HCT116 (cell line): ENCODE measurements around the gene GUCA1C. TPM values are rescaled to one million over a fixed set of nuclear protein-coding genes. Genes with fewer than 3 reads are reported as not detected.

Experiments used
- ATAC-seq: fragments of 200-7000 bp; cut with Tn5 transposase; 2 replicates; pipeline ENCODE4 v1.9.1; 2020; ENCODE audit warnings: mild to moderate bottlenecking, moderate library complexity
- BruUV-seq: library from RNA; stranded (reverse); fragments of 400-500 nt; replicated peaks from 2 replicates; lab custom pipeline; 2021; lab: Mats Ljungman, UMichigan
- CTCF ChIA-PET: fragments of 300-600 bp; sonication (Branson Sonifier 250); formaldehyde crosslinking; loops from one replicate; lab custom pipeline; 2021; ENCODE audit warnings: antibody characterized with exemption; lab: Charles Lee
- POLR2A ChIA-PET: fragments of 300-600, 350-600 bp; sonication (Branson Sonifier 250); formaldehyde crosslinking; loops from one replicate; lab custom pipeline; 2021; ENCODE audit warnings: antibody characterized with exemption; lab: Charles Lee
- RAD21 ChIA-PET, 2 experiments: fragments of 300-600 bp; sonication (Branson Sonifier 250); formaldehyde crosslinking; loops; one replicate each; lab custom pipeline; 2023; ENCODE audit warnings: low total read pairs in 2 of 2; ENCODE audit not compliant: uncharacterized antibody in 2 of 2, unreplicated experiment in 2 of 2, low non-redundant PET in 1 of 2; lab: Charles Lee
- DNase-seq: peaks from one replicate; pipeline ENCODE4 v3.0.0-alpha.2; 2010; ENCODE audit warnings: low read depth, low spot score
- H2AFZ ChIP-seq: fragments of 200-600 bp; shearing (Covaris generic), sonication (generic); 2 replicates; pipeline ENCODE4 v1.6.1; 2017; ENCODE audit warnings: low read depth, mixed run types, mixed read lengths, antibody characterized with exemption, low read length; ENCODE audit not compliant: poor library complexity, severe bottlenecking
- H3K27ac ChIP-seq: 2 replicates; pipeline ENCODE4 v1.5.1; 2012; ENCODE audit warnings: low read depth, low read length
- H3K27me3 ChIP-seq: fragments of 200-600 bp; sonication (generic); 2 replicates; pipeline ENCODE4 v1.6.1; 2016; ENCODE audit warnings: mixed run types, low read length, mixed read lengths; ENCODE audit not compliant: insufficient read depth
- H3K36me3 ChIP-seq, 2 experiments: fragments of 200-500 bp in 1 of 2; fragments of 200-600 bp in 1 of 2; sonication (Bioruptor generic) in 1 of 2; sonication (generic) in 1 of 2; 2 replicates each; pipeline versions ENCODE4 v1.5.1 to v1.6.1; 2014 to 2016; ENCODE audit warnings: low read length in 2 of 2, inconsistent platforms in 1 of 2, mixed read lengths in 1 of 2, mixed run types in 1 of 2; ENCODE audit not compliant: insufficient read depth in 2 of 2, control insufficient read depth in 1 of 2
- H3K4me1 ChIP-seq, 2 experiments: fragments of 200-600 bp in 1 of 2; sonication (generic) in 1 of 2; 2 replicates each; pipeline versions ENCODE4 v1.5.1 to v1.6.1; 2012 to 2017; ENCODE audit warnings: low read length in 2 of 2, inconsistent platforms in 1 of 2, mild to moderate bottlenecking in 1 of 2, mixed read lengths in 1 of 2, mixed run types in 1 of 2, moderate library complexity in 1 of 2; ENCODE audit not compliant: insufficient read depth in 2 of 2, control insufficient read depth in 1 of 2
- H3K4me2 ChIP-seq: fragments of 200-600 bp; sonication (generic); 2 replicates; pipeline ENCODE4 v1.6.1; 2017; ENCODE audit warnings: mixed run types, low read length, mixed read lengths
- H3K4me3 ChIP-seq, 2 experiments: fragments of 200-600 bp in 1 of 2; sonication (generic) in 1 of 2; replicated peaks in 1 of 2; 2 replicates each; pipeline ENCODE4 v1.5.1; 2011 to 2016; ENCODE audit warnings: low read length in 2 of 2, control low read depth in 1 of 2, low read depth in 1 of 2, mild to moderate bottlenecking in 1 of 2, mixed read lengths in 1 of 2, mixed run types in 1 of 2
- H3K79me2 ChIP-seq: fragments of 200-600 bp; sonication (generic); 2 replicates; pipeline ENCODE4 v1.6.1; 2017; ENCODE audit warnings: mild to moderate bottlenecking, mixed run types, low read length, moderate library complexity, mixed read lengths; ENCODE audit not compliant: insufficient read depth
- H3K9ac ChIP-seq: fragments of 200-600 bp; sonication (generic); 2 replicates; pipeline ENCODE4 v1.6.1; 2016; ENCODE audit warnings: low read length, mixed read lengths
- H3K9me2 ChIP-seq: fragments of 200-600 bp; sonication (generic), shearing (Covaris generic); 2 replicates; pipeline ENCODE4 v1.6.1; 2017; ENCODE audit warnings: mixed run types, mild to moderate bottlenecking, moderate library complexity; ENCODE audit not compliant: insufficient read depth
- H3K9me3 ChIP-seq, 2 experiments: fragments of 200-500 bp in 1 of 2; fragments of 200-600 bp in 1 of 2; sonication (Bioruptor generic) in 1 of 2; sonication (generic) in 1 of 2; 2 replicates each; pipeline ENCODE4 v1.6.1; 2014 to 2017; ENCODE audit warnings: low read length in 2 of 2, mixed read lengths in 2 of 2, inconsistent platforms in 1 of 2, low read depth in 1 of 2, mild to moderate bottlenecking in 1 of 2, mixed run types in 1 of 2, moderate library complexity in 1 of 2; ENCODE audit not compliant: control insufficient read depth in 1 of 2, insufficient read depth in 1 of 2
- H4K20me1 ChIP-seq: fragments of 200-600 bp; sonication (generic), shearing (Covaris generic); 2 replicates; pipeline ENCODE4 v1.6.1; 2017; ENCODE audit warnings: mixed run types, mild to moderate bottlenecking, moderate library complexity; ENCODE audit not compliant: insufficient read depth
- CBX3 ChIP-seq: IDR thresholded peaks from 2 replicates; pipeline ENCODE4 v1.6.1; 2012; ENCODE audit warnings: low read depth
- CEBPB ChIP-seq: IDR thresholded peaks from 2 replicates; pipeline ENCODE4 v1.6.1; 2012; ENCODE audit warnings: low read depth
- EGR1 ChIP-seq: IDR thresholded peaks from 2 replicates; pipeline ENCODE4 v1.6.1; 2012; ENCODE audit warnings: low read depth
- EZH2 ChIP-seq: fragments of 200-600 bp; sonication (generic); IDR thresholded peaks from 2 replicates; pipeline ENCODE4 v1.6.1; 2017; ENCODE audit warnings: antibody characterized with exemption, mixed run types
- EZH2phosphoT487 ChIP-seq: fragments of 200-600 bp; IDR thresholded peaks from 2 replicates; pipeline ENCODE4 v1.6.1; 2018; ENCODE audit warnings: antibody characterized with exemption, borderline replicate concordance
- FOSL1 ChIP-seq: IDR thresholded peaks from 2 replicates; pipeline ENCODE4 v1.6.1; 2012; ENCODE audit warnings: low read depth
- JUND ChIP-seq: IDR thresholded peaks from 2 replicates; pipeline ENCODE4 v1.6.1; 2012
- POLR2A ChIP-seq: IDR thresholded peaks from 2 replicates; pipeline ENCODE4 v1.7.0; 2011; ENCODE audit warnings: borderline replicate concordance; ENCODE audit not compliant: insufficient read depth, insufficient read length; ENCODE audit errors: extremely low read depth
- POLR2AphosphoS5 ChIP-seq: IDR thresholded peaks from 2 replicates; pipeline ENCODE4 v1.6.1; 2011; ENCODE audit warnings: mild to moderate bottlenecking, low read depth, low read length, moderate library complexity
- RAD21 ChIP-seq: IDR thresholded peaks from 2 replicates; pipeline ENCODE4 v1.6.1; 2012; ENCODE audit warnings: low read depth, mild to moderate bottlenecking
- REST ChIP-seq: IDR thresholded peaks from 2 replicates; pipeline ENCODE4 v1.6.1; 2012; ENCODE audit warnings: low read depth
- SP1 ChIP-seq: IDR thresholded peaks from 2 replicates; pipeline ENCODE4 v1.6.1; 2012; ENCODE audit warnings: low read depth
- SRF ChIP-seq: IDR thresholded peaks from 2 replicates; pipeline ENCODE4 v1.6.1; 2012; ENCODE audit warnings: low read depth
- YY1 ChIP-seq: IDR thresholded peaks from 2 replicates; pipeline ENCODE4 v1.6.1; 2011; ENCODE audit warnings: low read length, low read depth, moderate library complexity, mild to moderate bottlenecking; ENCODE audit not compliant: insufficient replicate concordance; ENCODE audit errors: extremely low read depth
- ZBTB33 ChIP-seq: IDR thresholded peaks from 2 replicates; pipeline ENCODE4 v1.6.1; 2011; ENCODE audit warnings: mild to moderate bottlenecking, low read length, moderate library complexity; ENCODE audit not compliant: insufficient replicate concordance; ENCODE audit errors: extremely low read depth
- ZFX ChIP-seq: fragments of 450-650 bp; IDR thresholded peaks from 2 replicates; pipeline ENCODE4 v1.6.1; 2017
- intact Hi-C: fragments of 100-400 bp; cut with micrococcal nuclease; formaldehyde crosslinking; loops from 2 replicates; pipeline ENCODE4 v1.10.0; 2022
- total RNA-seq: library from RNA; stranded (reverse); gene quantifications from one replicate; pipeline ENCODE4 v1.2.1, GENCODE V29; 2021; ENCODE audit not compliant: unreplicated experiment
- TF ChIP-seq, protein P1 (sequence below): IDR thresholded peaks from 2 replicates; pipeline ENCODE4 v1.6.1; 2012
- TF ChIP-seq, protein P2 (sequence below), 3 experiments: fragments of 200-600 bp in 1 of 3; sonication (generic) in 1 of 3; IDR thresholded peaks in 2 of 3; conservative IDR thresholded peaks in 1 of 3; 2 replicates each; pipeline ENCODE4 v1.5.1; 2012 to 2017; ENCODE audit warnings: low read depth in 2 of 3, low read length in 2 of 3, antibody characterized with exemption in 1 of 3, borderline replicate concordance in 1 of 3, control low read depth in 1 of 3, mild to moderate bottlenecking in 1 of 3, mixed read lengths in 1 of 3, mixed run types in 1 of 3, moderate library complexity in 1 of 3; ENCODE audit not compliant: insufficient read depth in 1 of 3
- TF ChIP-seq, protein P3 (sequence below): IDR thresholded peaks from 2 replicates; pipeline ENCODE4 v1.6.1; 2012

GUCA1C gene
- total RNA-seq, 1 experiment from 2014 or later = not detected

GRCh38 chr3:108976058-108976457 lies 22.4 kb upstream of the GUCA1C start:
- DNase-seq (no peak), ATAC-seq (no peak)
- ChIA-PET CTCF (no interaction called here), RAD21 (no interaction called here)
- no peak overlapping the region for H3K4me2 ChIP-seq
- H3K9me2 ChIP-seq = no peaks in the 10 kb centered on the region
- no peaks in the 10 kb centered on the region for H4K20me1 ChIP-seq
- no peaks in the 10 kb centered on the region for H3K27me3 ChIP-seq
- H3K27ac ChIP-seq = no peak overlapping the region
- TF ChIP-seq YY1 (no peak), EZH2 (no peak), RAD21 (no peak), CBX3 (no peak), ZBTB33 (no peak), JUND (no peak), CEBPB (no peak), ZFX (no peak), EZH2phosphoT487 (no peak), FOSL1 (no peak), POLR2A (no peak), SRF (no peak), POLR2AphosphoS5 (no peak), REST (no peak), SP1 (no peak), EGR1 (no peak)
- TF ChIP-seq, protein P1, sequence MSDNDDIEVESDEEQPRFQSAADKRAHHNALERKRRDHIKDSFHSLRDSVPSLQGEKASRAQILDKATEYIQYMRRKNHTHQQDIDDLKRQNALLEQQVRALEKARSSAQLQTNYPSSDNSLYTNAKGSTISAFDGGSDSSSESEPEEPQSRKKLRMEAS = no peak
- TF ChIP-seq, protein P2, sequence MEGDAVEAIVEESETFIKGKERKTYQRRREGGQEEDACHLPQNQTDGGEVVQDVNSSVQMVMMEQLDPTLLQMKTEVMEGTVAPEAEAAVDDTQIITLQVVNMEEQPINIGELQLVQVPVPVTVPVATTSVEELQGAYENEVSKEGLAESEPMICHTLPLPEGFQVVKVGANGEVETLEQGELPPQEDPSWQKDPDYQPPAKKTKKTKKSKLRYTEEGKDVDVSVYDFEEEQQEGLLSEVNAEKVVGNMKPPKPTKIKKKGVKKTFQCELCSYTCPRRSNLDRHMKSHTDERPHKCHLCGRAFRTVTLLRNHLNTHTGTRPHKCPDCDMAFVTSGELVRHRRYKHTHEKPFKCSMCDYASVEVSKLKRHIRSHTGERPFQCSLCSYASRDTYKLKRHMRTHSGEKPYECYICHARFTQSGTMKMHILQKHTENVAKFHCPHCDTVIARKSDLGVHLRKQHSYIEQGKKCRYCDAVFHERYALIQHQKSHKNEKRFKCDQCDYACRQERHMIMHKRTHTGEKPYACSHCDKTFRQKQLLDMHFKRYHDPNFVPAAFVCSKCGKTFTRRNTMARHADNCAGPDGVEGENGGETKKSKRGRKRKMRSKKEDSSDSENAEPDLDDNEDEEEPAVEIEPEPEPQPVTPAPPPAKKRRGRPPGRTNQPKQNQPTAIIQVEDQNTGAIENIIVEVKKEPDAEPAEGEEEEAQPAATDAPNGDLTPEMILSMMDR (IDR thresholded peaks at IDR 0.05 in 2 of 3, conservative IDR thresholded peaks at IDR 0.05 in 1 of 3; ENCODE audit: borderline replicate concordance in 1 of 3, insufficient read depth in 1 of 3, low read depth in 2 of 3, low read length in 2 of 3) = no peak
- TF ChIP-seq, protein P3, sequence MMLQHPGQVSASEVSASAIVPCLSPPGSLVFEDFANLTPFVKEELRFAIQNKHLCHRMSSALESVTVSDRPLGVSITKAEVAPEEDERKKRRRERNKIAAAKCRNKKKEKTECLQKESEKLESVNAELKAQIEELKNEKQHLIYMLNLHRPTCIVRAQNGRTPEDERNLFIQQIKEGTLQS = no peak
- TF ChIP-seq, all 23 proteins: peak for 0
- POLR2A ChIA-PET = no interaction called here
- Histone ChIP-seq H3K79me2 (no peaks in the 10 kb centered on the region), H3K4me3 (no peak overlapping the region), H3K9me3 (no peaks in the 10 kb centered on the region), H3K36me3 (no peaks in the 10 kb centered on the region), H2AFZ (no peak overlapping the region), H3K9ac (no peak overlapping the region), H3K4me1 (no peaks in the 10 kb centered on the region)
- BruUV-seq = no TSS peak
- intact Hi-C loops = no loop called here
